Glomerular visceral epithelial cell (primary cell): ENCODE data around the gene MED25.
"Not testable (repeated sequence)": the region's sequence is repeated elsewhere in the genome, so short reads cannot be mapped to it uniquely, and the experiment has no call there.

Experiments
- DNase-seq: peaks from one replicate; pipeline ENCODE4 v3.0.0-alpha.2; 2016; ENCODE audit errors: extremely low spot score

Gene MED25

GRCh38 chr19:49816590-49816989, 1.5 kb upstream of the MED25 start:
- no peak for DNase-seq

GRCh38 chr19:49818649-49819370, 721 bp downstream of the MED25 start:
- DNase-seq, result no peak

GRCh38 chr19:49819452-49820115, 1.5 kb downstream of the MED25 start:
- not testable (repeated sequence) for DNase-seq

- DNase-seq, result no peak
Measured at GRCh38 chr19:49820125-49820524, 2.0 kb downstream of the MED25 start.

- DNase-seq, result no peak
Measured at GRCh38 chr19:49823472-49823871, 5.4 kb downstream of the MED25 start.

GRCh38 chr19:49824662-49825061, 6.6 kb downstream of the MED25 start:
- no peak for DNase-seq

- DNase-seq, result no peak
Measured at GRCh38 chr19:49827034-49827433, 8.9 kb downstream of the MED25 start.

GRCh38 chr19:49829200-49829599, 11.1 kb downstream of the MED25 start:
- no peak for DNase-seq

- no peak for DNase-seq
Measured at GRCh38 chr19:49829721-49830120, 11.6 kb downstream of the MED25 start.

GRCh38 chr19:49830766-49831165, 12.7 kb downstream of the MED25 start:
- no peak for DNase-seq

- no peak for DNase-seq
Measured at GRCh38 chr19:49831592-49831991, 13.5 kb downstream of the MED25 start.

- no peak for DNase-seq
Measured at GRCh38 chr19:49832556-49832955, 14.5 kb downstream of the MED25 start.

- no peak for DNase-seq
Measured at GRCh38 chr19:49833599-49833998, 15.5 kb downstream of the MED25 start.

GRCh38 chr19:49835562-49835961, 17.5 kb downstream of the MED25 start:
- DNase-seq, result no peak

GRCh38 chr19:49836176-49837008, 18.3 kb downstream of the MED25 start:
- no peak for DNase-seq

GRCh38 chr19:49837009-49837310, 18.9 kb downstream of the MED25 start:
- no peak for DNase-seq

GRCh38 chr19:49837425-49837824, 19.3 kb downstream of the MED25 start:
- no peak for DNase-seq

- no peak for DNase-seq
Measured at GRCh38 chr19:49838885-49839588, 20.9 kb downstream of the MED25 start.

GRCh38 chr19:49839713-49840112, 21.6 kb downstream of the MED25 start:
- DNase-seq, result no peak

GRCh38 chr19:49840321-49840720, 22.2 kb downstream of the MED25 start:
- DNase-seq, result no peak

- DNase-seq, result no peak
Measured at GRCh38 chr19:49840736-49841249, 22.7 kb downstream of the MED25 start.

- DNase-seq, result no peak
Measured at GRCh38 chr19:49843265-49843664, 25.2 kb downstream of the MED25 start.
